Osteocyte (in vitro differentiated cells): Measurements from ENCODE around the gene EIF3CL. TPM values are rescaled to one million over a fixed set of nuclear protein-coding genes. Genes with fewer than 3 reads are reported as not detected.
A peak's percentile ranks its signal among the peaks of the same experiment; 100 is the strongest.
"Not testable (repeated sequence)": the region's sequence is repeated elsewhere in the genome, so short reads cannot be mapped to it uniquely, and the experiment has no call there.

ENCODE experiments used
- DNase-seq: peaks from one replicate; pipeline ENCODE4 v3.0.0; 2021; ENCODE audit warnings: mixed read lengths; ENCODE audit not compliant: unreplicated experiment; ENCODE audit errors: extremely low spot score
- H3K27ac Mint-ChIP-seq: one replicate; pipeline ENCODE4 v1.8.0; 2021; ENCODE audit warnings: mild to moderate bottlenecking, mixed read lengths; ENCODE audit not compliant: unreplicated experiment
- H3K27me3 Mint-ChIP-seq: one replicate; pipeline ENCODE4 v1.8.0; 2021; ENCODE audit warnings: mixed read lengths; ENCODE audit not compliant: unreplicated experiment
- H3K36me3 Mint-ChIP-seq: one replicate; pipeline ENCODE4 v1.8.0; 2021; ENCODE audit warnings: mixed read lengths; ENCODE audit not compliant: unreplicated experiment
- H3K4me1 Mint-ChIP-seq: one replicate; pipeline ENCODE4 v1.8.0; 2021; ENCODE audit warnings: mixed read lengths; ENCODE audit not compliant: unreplicated experiment
- H3K4me3 Mint-ChIP-seq: one replicate; pipeline ENCODE4 v1.8.0; 2021; ENCODE audit warnings: mild to moderate bottlenecking, moderate library complexity, mixed read lengths; ENCODE audit not compliant: unreplicated experiment
- H3K9me3 Mint-ChIP-seq: one replicate; pipeline ENCODE4 v1.8.0; 2021; ENCODE audit warnings: mixed read lengths; ENCODE audit not compliant: unreplicated experiment
- total RNA-seq: library from RNA; stranded (reverse); gene quantifications from 2 replicates; pipeline ENCODE4 v1.2.1, GENCODE V29; 2021
- TF ChIP-seq, protein P1 (sequence below): fragments of 200-600 bp; sonication (generic); IDR thresholded peaks from 2 replicates; pipeline ENCODE4 v1.5.0; 2021; ENCODE audit warnings: antibody characterized with exemption, mild to moderate bottlenecking, moderate library complexity

EIF3CL gene
- total RNA-seq, 1 donor from 2014 or later, result 106 TPM

DNA sequence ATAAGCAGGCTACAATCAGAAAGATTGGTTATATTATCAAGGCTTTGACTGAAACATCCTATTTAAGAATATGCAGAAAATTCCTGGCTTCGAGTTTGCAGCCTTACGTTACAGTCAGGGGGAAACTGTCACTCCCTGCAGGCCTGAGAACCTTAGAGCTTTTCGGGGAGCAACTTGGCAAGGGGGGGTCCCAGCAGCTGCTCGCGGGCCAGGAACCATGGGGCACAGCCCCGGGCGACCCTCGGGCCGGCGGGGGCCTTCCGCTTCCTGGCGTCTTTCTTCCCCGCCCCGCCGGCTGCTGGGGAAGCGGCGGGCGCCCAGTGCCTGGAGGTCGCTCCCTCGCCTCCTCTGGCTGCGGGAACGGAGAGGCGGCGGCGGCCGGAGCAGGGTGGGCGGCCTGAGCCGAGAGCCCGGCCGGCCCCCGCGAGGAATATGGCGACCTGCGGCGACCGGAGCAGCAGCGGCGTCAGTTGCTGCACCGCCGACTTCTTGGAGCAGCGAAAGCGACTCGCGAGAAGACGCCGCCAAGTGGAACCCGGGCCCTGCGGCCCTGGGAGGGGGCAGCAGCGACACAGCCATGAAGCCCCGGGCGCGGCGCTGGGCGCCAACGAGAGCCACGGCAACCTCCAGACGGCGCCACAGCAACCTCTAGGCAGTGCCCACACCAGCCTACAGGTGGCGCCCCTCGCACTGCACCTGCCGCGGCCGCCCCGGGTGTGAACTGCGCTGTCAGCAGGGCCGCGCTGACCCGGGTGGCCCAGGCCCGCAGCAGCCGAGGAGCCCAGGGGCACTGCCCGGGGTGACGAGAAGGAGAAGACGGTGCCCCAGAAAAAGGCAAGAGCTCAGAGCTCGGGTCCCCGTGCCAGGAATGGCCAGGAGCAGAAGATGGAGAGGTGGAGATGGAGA lies 39.1 kb downstream of the EIF3CL start:
- not testable (repeated sequence) for H3K4me1 Mint-ChIP-seq, H3K36me3 Mint-ChIP-seq, H3K9me3 Mint-ChIP-seq

DNA sequence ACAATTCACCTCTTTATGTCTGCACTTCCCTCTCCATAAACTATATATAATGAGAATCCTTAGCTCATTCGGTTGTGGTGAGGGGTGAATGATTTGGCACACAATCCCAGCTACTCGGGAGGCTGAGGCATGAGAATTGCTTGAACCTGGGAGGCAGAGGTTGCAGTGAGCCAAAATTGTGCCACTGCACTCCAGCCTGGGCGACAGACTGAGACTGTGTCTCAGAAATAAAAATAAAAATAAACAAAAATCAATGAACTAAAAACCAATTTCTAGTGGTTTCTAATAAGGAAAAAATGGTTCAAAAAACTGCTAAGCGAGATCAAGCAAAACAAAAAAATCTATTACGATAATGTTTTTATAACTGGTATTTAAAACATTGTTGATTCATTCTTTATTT lies 40.2 kb downstream of the EIF3CL start, which contains the start of gene NPIPB6:
Gene NPIPB6 (minus strand): TSS at position 101 of the 400 bp plus-strand sequence. CDS start 686 bp downstream, outside the sequence.
- H3K27me3 Mint-ChIP-seq, H3K36me3 Mint-ChIP-seq, H3K4me3 Mint-ChIP-seq, H3K4me1 Mint-ChIP-seq, DNase-seq, H3K27ac Mint-ChIP-seq, H3K9me3 Mint-ChIP-seq: not testable (repeated sequence)

More for the DNA sequence above, 39.1 kb downstream of the EIF3CL start:
- not testable (repeated sequence) for H3K27ac Mint-ChIP-seq, H3K27me3 Mint-ChIP-seq, DNase-seq, H3K4me3 Mint-ChIP-seq
- TF ChIP-seq, protein P1, sequence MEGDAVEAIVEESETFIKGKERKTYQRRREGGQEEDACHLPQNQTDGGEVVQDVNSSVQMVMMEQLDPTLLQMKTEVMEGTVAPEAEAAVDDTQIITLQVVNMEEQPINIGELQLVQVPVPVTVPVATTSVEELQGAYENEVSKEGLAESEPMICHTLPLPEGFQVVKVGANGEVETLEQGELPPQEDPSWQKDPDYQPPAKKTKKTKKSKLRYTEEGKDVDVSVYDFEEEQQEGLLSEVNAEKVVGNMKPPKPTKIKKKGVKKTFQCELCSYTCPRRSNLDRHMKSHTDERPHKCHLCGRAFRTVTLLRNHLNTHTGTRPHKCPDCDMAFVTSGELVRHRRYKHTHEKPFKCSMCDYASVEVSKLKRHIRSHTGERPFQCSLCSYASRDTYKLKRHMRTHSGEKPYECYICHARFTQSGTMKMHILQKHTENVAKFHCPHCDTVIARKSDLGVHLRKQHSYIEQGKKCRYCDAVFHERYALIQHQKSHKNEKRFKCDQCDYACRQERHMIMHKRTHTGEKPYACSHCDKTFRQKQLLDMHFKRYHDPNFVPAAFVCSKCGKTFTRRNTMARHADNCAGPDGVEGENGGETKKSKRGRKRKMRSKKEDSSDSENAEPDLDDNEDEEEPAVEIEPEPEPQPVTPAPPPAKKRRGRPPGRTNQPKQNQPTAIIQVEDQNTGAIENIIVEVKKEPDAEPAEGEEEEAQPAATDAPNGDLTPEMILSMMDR, result peak; percentile 20

DNA sequence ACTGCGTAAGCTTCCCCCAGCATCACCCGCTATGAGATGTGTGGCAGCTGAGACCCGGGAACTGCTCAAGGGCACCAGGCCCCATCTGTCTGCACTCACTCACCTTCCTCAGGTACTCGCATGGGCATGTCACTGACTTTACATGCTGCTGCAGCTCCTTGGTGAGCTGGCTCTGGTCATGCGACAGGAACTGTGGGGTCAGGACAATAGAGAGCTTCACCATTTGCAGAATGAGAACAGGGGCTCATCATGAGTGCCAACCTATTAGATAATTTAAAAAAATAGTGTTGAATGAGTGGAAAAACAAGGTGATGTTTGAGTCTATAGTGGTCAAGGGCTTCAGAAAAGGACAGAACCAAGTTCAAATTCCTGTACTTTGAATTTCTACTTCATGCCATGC lies 41.0 kb downstream of the EIF3CL start:
- not testable (repeated sequence) for H3K9me3 Mint-ChIP-seq, H3K4me1 Mint-ChIP-seq, H3K27me3 Mint-ChIP-seq, H3K36me3 Mint-ChIP-seq, DNase-seq, H3K27ac Mint-ChIP-seq, H3K4me3 Mint-ChIP-seq

DNA sequence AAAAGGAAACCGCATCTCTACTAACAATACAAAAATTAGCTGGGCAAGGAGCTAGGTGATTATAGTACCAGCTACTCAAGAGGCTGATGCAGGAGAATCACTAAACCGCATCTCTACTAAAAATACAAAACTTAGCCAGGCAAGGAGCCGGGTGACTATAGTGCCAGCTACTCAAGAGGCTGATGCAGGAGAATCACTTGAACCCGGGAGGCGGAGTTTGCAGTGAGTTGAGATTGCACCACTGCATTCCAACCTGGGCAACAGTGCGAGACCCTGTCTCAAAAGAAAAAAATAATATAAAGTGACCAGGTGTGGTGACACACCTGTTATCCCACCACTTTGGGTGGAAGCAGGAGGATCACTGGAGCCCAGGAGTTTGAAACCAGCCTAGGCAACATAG lies 65.4 kb downstream of the EIF3CL start:
- H3K36me3 Mint-ChIP-seq, DNase-seq, H3K4me3 Mint-ChIP-seq, H3K27me3 Mint-ChIP-seq, H3K27ac Mint-ChIP-seq, H3K4me1 Mint-ChIP-seq, H3K9me3 Mint-ChIP-seq: not testable (repeated sequence)

DNA sequence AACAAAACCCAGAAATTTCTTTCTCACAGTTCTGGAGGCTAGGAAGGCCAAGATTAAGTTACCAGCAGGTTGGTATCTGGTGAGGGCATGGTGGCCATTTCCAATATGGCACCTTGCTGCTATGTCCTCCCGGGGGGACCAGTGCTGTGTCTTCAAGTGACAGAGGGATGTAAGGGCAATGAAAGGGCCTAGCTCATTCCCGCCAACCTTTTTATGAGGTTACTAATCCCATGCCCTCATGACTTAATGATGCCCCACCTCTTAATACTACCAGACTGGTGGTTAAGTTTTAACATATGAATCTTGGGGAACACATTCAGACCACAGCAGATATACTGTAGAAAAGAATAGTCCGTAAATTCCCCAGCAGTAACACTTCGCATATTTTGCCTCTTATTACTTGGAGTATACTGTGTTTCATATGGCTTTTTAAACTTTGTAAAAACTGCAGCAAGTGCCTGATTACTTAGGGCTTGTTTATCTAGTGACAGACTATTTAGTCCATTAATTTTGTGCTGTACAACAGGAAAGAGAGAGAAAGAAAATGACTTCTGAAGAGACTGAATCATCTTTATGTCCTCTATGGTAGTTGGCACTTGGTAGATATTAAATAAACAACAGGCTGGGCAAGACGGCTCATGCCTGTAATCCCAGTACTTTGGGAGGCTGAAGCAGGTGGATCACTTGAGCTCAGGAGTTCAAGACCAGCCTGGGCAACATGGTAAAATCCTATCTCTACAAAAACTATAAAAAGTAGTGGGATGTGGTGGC lies 66.5 kb downstream of the EIF3CL start:
- not testable (repeated sequence) for H3K4me3 Mint-ChIP-seq, H3K9me3 Mint-ChIP-seq, H3K27ac Mint-ChIP-seq, H3K36me3 Mint-ChIP-seq, H3K4me1 Mint-ChIP-seq, DNase-seq, H3K27me3 Mint-ChIP-seq

DNA sequence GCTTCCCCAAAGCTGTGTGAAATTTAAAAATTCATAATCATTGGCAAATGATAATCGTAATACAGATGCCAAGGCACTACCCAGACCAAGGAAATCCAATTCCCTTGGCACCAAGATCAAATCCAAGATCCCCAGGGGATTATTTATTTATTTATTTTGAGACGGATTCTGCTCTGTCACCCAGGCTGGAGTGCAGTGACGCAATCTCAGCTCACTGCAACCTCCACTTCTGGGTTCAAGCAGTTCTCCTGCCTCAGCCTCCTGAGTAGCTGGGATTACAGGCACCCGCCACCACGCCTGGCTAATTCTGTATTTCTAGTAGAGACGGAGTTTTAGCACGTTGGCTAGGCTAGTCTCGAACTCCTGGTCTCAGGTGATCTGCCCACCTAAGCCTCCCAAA lies 68.0 kb downstream of the EIF3CL start:
- DNase-seq, H3K27me3 Mint-ChIP-seq, H3K9me3 Mint-ChIP-seq, H3K36me3 Mint-ChIP-seq, H3K27ac Mint-ChIP-seq, H3K4me3 Mint-ChIP-seq, H3K4me1 Mint-ChIP-seq: not testable (repeated sequence)

DNA sequence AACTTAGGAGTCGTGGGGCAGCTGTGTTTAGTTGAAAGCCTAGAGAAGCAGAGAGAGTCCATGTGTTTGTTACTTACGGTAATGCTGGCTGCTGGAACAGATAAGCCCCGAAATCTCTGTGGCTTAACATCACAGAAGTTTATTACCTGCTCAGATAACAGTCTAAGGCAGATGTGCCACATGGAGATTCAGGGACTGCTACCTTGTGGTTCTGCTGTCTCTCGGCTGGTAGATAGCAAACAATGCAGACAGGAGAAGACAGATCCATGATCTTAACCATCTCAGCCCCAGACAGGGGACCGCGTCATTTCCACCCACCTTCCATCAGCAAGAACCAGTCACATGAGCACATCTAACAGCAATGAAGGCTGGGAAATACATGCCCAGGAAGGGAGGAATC lies 71.0 kb downstream of the EIF3CL start:
- H3K9me3 Mint-ChIP-seq, H3K36me3 Mint-ChIP-seq, H3K27ac Mint-ChIP-seq, DNase-seq, H3K27me3 Mint-ChIP-seq, H3K4me3 Mint-ChIP-seq, H3K4me1 Mint-ChIP-seq: not testable (repeated sequence)

DNA sequence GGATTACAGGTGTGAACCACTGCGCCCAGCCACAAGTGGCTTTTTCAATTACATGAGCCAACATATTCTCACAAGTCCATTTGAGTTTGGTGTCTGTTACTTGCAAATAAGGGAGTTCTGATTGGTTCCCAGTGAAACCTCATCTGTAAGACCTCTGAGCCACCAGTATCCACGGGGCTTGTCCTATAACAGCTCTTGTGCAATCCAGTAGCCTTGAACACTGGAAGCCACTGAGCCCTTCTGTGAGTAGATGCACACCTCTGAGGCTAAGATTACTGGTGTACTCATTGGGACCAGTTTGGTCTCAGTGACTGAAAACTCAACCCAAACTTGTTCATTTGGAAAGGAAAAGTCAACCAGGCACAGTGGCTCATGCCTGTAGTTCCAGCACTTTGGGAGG lies 72.7 kb downstream of the EIF3CL start:
- H3K27me3 Mint-ChIP-seq, H3K4me1 Mint-ChIP-seq, H3K27ac Mint-ChIP-seq, H3K9me3 Mint-ChIP-seq, H3K36me3 Mint-ChIP-seq, H3K4me3 Mint-ChIP-seq: not testable (repeated sequence)
- peak; percentile 11 for DNase-seq

DNA sequence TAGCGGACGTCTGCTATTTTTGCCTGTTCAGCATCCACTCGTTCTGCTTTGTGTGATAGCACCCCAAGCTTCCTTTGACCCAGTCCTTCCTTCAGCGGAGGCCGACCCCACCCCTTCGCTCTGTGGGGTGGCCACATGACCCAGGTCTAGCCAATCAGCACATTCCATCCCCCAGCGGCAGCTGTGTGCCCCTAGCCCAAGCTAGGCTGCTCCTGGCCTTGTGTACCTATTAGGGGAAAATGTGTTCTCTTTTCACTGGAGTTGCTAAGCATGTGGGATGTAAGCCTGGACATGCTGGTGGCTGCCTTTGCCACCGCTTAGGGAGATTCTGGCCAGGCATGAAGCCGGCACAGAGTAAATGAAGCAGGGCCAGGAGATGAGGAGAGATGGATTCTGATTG lies 73.4 kb downstream of the EIF3CL start:
- H3K4me1 Mint-ChIP-seq, H3K27ac Mint-ChIP-seq, H3K4me3 Mint-ChIP-seq, DNase-seq, H3K36me3 Mint-ChIP-seq, H3K27me3 Mint-ChIP-seq, H3K9me3 Mint-ChIP-seq: not testable (repeated sequence)
